HepG2 (cell line): ENCODE data around the gene UNG. TPM values are rescaled to one million over a fixed set of nuclear protein-coding genes. Genes with fewer than 3 reads are reported as not detected.
A peak's percentile ranks its signal among the peaks of the same experiment; 100 is the strongest.

ENCODE experiments used
- CEBPB ChIP-seq: IDR thresholded peaks from 2 replicates; pipeline ENCODE4 v1.6.1; 2011; ENCODE audit warnings: low read depth, low read length, improper control_type of control experiment, borderline replicate concordance
- DPF2 ChIP-seq: sonication (generic); formaldehyde crosslinking; IDR thresholded peaks from 2 replicates; pipeline ENCODE4 v1.4.0; 2020; ENCODE audit warnings: mild to moderate bottlenecking, low read depth, missing genetic modification reagents, borderline replicate concordance
- FOSL2 ChIP-seq: sonication (generic); formaldehyde crosslinking; IDR thresholded peaks from 2 replicates; pipeline ENCODE4 v1.4.0; 2020; ENCODE audit warnings: missing genetic modification reagents
- FOXA3 ChIP-seq: IDR thresholded peaks from 2 replicates; pipeline ENCODE4 v1.6.1; 2016; ENCODE audit warnings: missing genetic modification reagents, missing compliant biosample characterization
- HDAC2 ChIP-seq: sonication (generic); formaldehyde crosslinking; IDR thresholded peaks from 2 replicates; pipeline ENCODE4 v1.4.0; 2020; ENCODE audit warnings: missing genetic modification reagents
- HOMEZ ChIP-seq: IDR thresholded peaks from 2 replicates; pipeline ENCODE4 v1.6.1; 2016; ENCODE audit warnings: low read depth
- KAT7 ChIP-seq: IDR thresholded peaks from 2 replicates; pipeline ENCODE4 v1.6.1; 2018; ENCODE audit warnings: borderline replicate concordance, missing compliant biosample characterization
- KLF12 ChIP-seq: sonication (generic); formaldehyde crosslinking; IDR thresholded peaks from 2 replicates; pipeline ENCODE4 v1.4.0; 2020; ENCODE audit warnings: missing genetic modification reagents, borderline replicate concordance
- MTA1 ChIP-seq: sonication (generic); formaldehyde crosslinking; IDR thresholded peaks from 2 replicates; pipeline ENCODE4 v1.4.0; 2020; ENCODE audit warnings: missing genetic modification reagents, mild to moderate bottlenecking, borderline replicate concordance
- MXD1 ChIP-seq: sonication (generic); formaldehyde crosslinking; IDR thresholded peaks from 2 replicates; pipeline ENCODE4 v1.4.0; 2020; ENCODE audit warnings: mild to moderate bottlenecking, missing genetic modification reagents
- RAD21 ChIP-seq: fragments of 450-650 bp; formaldehyde crosslinking; IDR thresholded peaks from 2 replicates; pipeline ENCODE4 v1.5.0; 2020; ENCODE audit warnings: mild to moderate bottlenecking
- RBM22 ChIP-seq: fragments of 200-400 bp; formaldehyde crosslinking; optimal IDR thresholded peaks from 2 replicates; pipeline ENCODE3; 2017; ENCODE audit warnings: mild to moderate bottlenecking, low read length, moderate library complexity
- SKIL ChIP-seq: sonication (generic); formaldehyde crosslinking; IDR thresholded peaks from 2 replicates; pipeline ENCODE4 v1.8.0; 2022; ENCODE audit warnings: missing genetic modification reagents, mild to moderate bottlenecking, moderate library complexity, borderline replicate concordance
- TEAD3 ChIP-seq: optimal IDR thresholded peaks from 2 replicates; pipeline ENCODE3; 2016; ENCODE audit warnings: borderline replicate concordance
- TFAP4 ChIP-seq: sonication (generic); IDR thresholded peaks from 2 replicates; pipeline ENCODE4 v1.6.1; 2016; ENCODE audit warnings: low read depth, borderline replicate concordance
- ZBTB44 ChIP-seq: sonication (generic); formaldehyde crosslinking; IDR thresholded peaks from 2 replicates; pipeline ENCODE4 v1.4.0; 2020; ENCODE audit warnings: missing genetic modification reagents
- ZFP82 ChIP-seq: sonication (generic); formaldehyde crosslinking; IDR thresholded peaks from 2 replicates; pipeline ENCODE4 v1.5.1; 2020; ENCODE audit warnings: mild to moderate bottlenecking, missing genetic modification reagents, borderline replicate concordance
- ZNF264 ChIP-seq: sonication (generic); formaldehyde crosslinking; IDR thresholded peaks from 2 replicates; pipeline ENCODE4 v1.4.0; 2020; ENCODE audit warnings: missing genetic modification reagents
- ZNF430 ChIP-seq: sonication (generic); formaldehyde crosslinking; IDR thresholded peaks from 2 replicates; pipeline ENCODE4 v1.9.0; 2021; ENCODE audit warnings: mild to moderate bottlenecking, missing genetic modification reagents
- ZNF501 ChIP-seq: sonication (generic); formaldehyde crosslinking; IDR thresholded peaks from 2 replicates; pipeline ENCODE4 v1.5.1; 2020; ENCODE audit warnings: mild to moderate bottlenecking, moderate library complexity, missing genetic modification reagents
- ZNF572 ChIP-seq: sonication (generic); formaldehyde crosslinking; IDR thresholded peaks from 2 replicates; pipeline ENCODE4 v1.5.1; 2020; ENCODE audit warnings: mild to moderate bottlenecking, missing genetic modification reagents
- ZNF580 ChIP-seq: IDR thresholded peaks from 2 replicates; pipeline ENCODE4 v1.6.1; 2016; ENCODE audit warnings: low read depth, borderline replicate concordance
- ZNF616 ChIP-seq: sonication (generic); formaldehyde crosslinking; IDR thresholded peaks from 2 replicates; pipeline ENCODE4 v1.5.0; 2020; ENCODE audit warnings: low read depth, mild to moderate bottlenecking, missing genetic modification reagents
- ZNF776 ChIP-seq: sonication (generic); formaldehyde crosslinking; IDR thresholded peaks from 2 replicates; pipeline ENCODE4 v1.4.0; 2020; ENCODE audit warnings: mild to moderate bottlenecking, missing genetic modification reagents
- polyA plus RNA-seq, 8 experiments: library from polyadenylated mRNA; depleted of rRNA in 3 of 8; stranded (reverse) in 7 of 8; unstranded in 1 of 8; fragments of >200 nt; fragmentation: Illumina TruSeq in 4 of 8; extraction: Trizol in 4 of 8; gene quantifications; 2 replicates each; pipeline versions ENCODE4 v1.2.1 to v1.2.3, GENCODE V29; 2011 to 2016; ENCODE audit warnings: low read depth in 4 of 8, missing spikeins in 1 of 8, mixed read lengths in 1 of 8; ENCODE audit not compliant: insufficient read depth in 1 of 8
- total RNA-seq, 5 experiments: library from RNA; depleted of rRNA; stranded (reverse); fragments of >200 nt; fragmentation: Illumina TruSeq; extraction: Trizol; gene quantifications; 2 replicates each; pipeline ENCODE4 v1.2.3, GENCODE V29; 2016; ENCODE audit warnings: low read depth in 1 of 5

UNG gene
- total and polyA plus RNA-seq, 2 of the 13 experiments (the other 11 are each of a cell fraction or from before 2014, with no cell fraction given), result 23.3 to 114 TPM

- peak; percentile 26; the same call in 1 of the 2 replicates for TF ChIP-seq ZNF264 (CRISPR knock-in tag)
- TF ChIP-seq ZNF501 (CRISPR knock-in tag), result 0 out of 2 replicates have a peak, but pooled peaks have one; percentile 16
- TF ChIP-seq ZBTB44 (CRISPR knock-in tag), result no peak
- TF ChIP-seq ZNF430 (CRISPR knock-in tag), result 0 out of 2 replicates have a peak, but pooled peaks have one; percentile 30
- TF ChIP-seq DPF2 (CRISPR knock-in tag), result no peak
- peak; percentile 41 for TF ChIP-seq TEAD3 (CRISPR knock-in tag)
- TF ChIP-seq MXD1, result no peak
- peak; percentile 53; the same call in 1 of the 2 replicates for TF ChIP-seq MTA1 (CRISPR knock-in tag)
- TF ChIP-seq RBM22, result peak; percentile 63
- 0 out of 2 replicates have a peak, but pooled peaks have one; percentile 14 for TF ChIP-seq HOMEZ (CRISPR knock-in tag)
- TF ChIP-seq ZNF580 (CRISPR knock-in tag), result 0 out of 2 replicates have a peak, but pooled peaks have one; percentile 53
- TF ChIP-seq KAT7, result no peak
- TF ChIP-seq ZFP82 (CRISPR knock-in tag), result no peak
- 0 out of 2 replicates have a peak, but pooled peaks have one; percentile 20 for TF ChIP-seq RAD21 (CRISPR knock-in tag)
- peak; percentile 55; the same call in 1 of the 2 replicates for TF ChIP-seq HDAC2 (CRISPR knock-in tag)
- TF ChIP-seq KLF12 (CRISPR knock-in tag), result 0 out of 2 replicates have a peak, but pooled peaks have one; percentile 38
- 0 out of 2 replicates have a peak, but pooled peaks have one; percentile 47 for TF ChIP-seq TFAP4
- no peak for TF ChIP-seq ZNF616
- TF ChIP-seq ZNF776 (CRISPR knock-in tag), result no peak
- no peak for TF ChIP-seq ZNF572 (CRISPR knock-in tag)
- TF ChIP-seq FOSL2 (CRISPR knock-in tag), result 0 out of 2 replicates have a peak, but pooled peaks have one; percentile 13
- TF ChIP-seq FOXA3, result peak; percentile 47; the same call in 1 of the 2 replicates
- TF ChIP-seq SKIL (CRISPR knock-in tag), result peak; percentile 82; the same call in 1 of the 2 replicates
- peak; percentile 43; the same call in 1 of the 2 replicates for TF ChIP-seq CEBPB
Observed at GRCh38 chr12:109087250-109087649, 10.1 kb upstream of the UNG start (continued).
